GM21825 (cell line): ENCODE results near the gene HOXA7.

ENCODE experiments used
- ATAC-seq: cut with Tn5 transposase; IDR thresholded peaks from one replicate; pipeline ENCODE4 v1.9.1; 2021; ENCODE audit warnings: mild to moderate bottlenecking, moderate library complexity; ENCODE audit not compliant: unreplicated experiment

Gene HOXA7

DNA sequence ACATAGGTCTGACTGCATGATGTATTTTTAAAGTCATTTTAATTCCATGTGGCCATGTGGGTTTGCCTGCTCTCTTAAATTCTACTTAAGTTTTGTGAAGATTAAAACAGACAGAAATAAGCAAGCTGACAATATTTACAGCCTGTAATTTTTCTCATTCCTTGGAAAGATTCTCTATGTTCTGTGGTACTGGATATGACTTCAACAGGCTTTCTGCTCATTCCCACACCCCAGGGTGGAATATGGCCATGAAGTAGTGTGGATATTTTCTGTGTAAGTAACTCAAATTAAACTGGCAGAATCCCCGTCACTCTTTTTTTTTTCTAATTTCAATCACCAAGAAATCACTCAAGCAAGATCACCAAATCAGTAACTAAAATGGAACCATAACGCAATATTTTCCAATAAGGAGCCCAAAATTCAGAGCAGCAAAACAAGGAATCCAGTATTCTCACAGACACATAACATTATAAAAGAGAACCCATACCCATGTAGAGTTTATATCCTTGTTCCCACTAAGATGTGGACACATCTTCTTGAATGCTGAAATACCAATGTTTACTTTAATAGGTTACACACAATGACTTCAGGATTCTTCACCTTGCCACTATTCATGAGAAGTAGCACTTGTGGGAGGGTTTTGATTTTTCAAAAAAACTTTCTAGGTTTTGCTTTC, 18.7 kb downstream of the HOXA7 start:
- ATAC-seq = no peak

DNA sequence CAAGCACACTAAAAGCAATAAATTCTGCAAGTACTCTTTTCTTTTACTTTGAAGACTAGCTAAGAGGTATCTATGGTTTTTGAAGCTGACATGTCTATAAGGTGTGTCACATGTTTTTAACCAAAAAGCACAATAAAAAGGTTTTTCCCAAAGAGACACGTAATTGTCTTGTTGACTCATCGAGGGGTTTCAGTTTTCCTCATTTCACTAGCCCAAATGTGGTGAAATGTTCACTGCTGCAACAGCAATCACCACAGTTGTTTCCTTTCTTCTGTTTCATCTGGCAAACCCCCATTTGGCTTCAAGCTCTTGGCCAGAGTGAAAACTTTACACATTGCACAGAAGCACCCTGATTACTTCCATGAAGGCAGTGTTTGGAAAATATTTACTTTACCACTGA, 22.1 kb downstream of the HOXA7 start:
- no peak for ATAC-seq

DNA sequence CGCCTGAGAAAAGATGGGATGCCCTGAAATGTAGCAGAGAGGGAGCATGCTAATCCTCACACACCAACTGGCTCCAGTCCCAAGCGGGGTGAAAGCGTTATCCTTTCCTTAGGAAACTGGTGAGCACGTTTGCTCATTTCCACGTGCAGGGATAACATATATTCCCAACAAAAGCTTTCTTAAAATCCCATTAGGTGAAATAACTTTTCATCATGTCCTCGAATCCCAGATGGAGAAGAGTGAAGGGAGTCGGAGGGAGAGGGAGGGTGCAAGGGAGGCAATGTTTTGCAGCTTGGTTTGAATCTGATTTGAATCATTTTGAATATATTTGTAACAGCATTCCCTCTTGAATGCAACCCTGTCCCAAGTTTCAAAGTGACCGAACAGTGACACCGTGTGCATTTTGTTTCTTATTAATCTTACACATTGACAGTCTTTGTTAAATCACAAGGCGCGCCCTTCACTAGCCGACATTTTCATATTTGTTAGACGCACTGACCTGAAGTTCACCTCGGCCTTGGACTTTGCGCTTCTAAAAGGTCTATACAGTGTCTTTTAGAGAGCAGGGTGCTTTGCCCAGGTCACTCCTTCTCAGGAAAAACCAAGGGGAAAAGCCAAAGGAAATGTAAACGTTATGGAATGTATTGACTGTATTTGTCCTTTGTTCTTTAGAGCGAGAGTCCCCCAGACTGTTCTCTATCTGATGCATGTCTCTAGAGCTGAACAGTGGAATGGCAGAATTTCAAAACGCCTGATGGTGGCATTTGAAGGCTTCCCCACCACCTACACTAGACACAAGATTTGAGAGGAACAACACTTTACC, 22.9 kb downstream of the HOXA7 start:
- no peak for ATAC-seq

GRCh38 chr7:27132978-27133377, 23.5 kb downstream of the HOXA7 start:
- ATAC-seq = no peak

DNA sequence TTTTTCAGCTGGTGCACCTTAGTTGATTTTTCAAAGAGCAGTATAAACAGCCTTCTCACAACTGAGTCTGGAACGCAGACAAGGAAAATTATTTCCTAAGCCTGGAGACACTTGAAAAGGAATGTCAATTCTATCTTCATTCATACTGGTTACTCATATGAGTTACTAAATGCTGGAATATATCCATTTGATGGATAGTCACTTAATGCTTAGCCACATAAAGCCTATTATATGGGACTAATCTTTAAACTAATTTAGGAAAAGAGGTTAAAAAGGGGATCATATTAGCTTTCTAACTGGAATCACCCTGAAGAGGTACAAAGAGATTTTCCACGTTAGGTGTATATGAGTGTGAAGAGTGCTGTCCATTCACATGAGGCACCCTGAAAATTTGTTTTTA, 24.3 kb downstream of the HOXA7 start:
- no peak for ATAC-seq

DNA sequence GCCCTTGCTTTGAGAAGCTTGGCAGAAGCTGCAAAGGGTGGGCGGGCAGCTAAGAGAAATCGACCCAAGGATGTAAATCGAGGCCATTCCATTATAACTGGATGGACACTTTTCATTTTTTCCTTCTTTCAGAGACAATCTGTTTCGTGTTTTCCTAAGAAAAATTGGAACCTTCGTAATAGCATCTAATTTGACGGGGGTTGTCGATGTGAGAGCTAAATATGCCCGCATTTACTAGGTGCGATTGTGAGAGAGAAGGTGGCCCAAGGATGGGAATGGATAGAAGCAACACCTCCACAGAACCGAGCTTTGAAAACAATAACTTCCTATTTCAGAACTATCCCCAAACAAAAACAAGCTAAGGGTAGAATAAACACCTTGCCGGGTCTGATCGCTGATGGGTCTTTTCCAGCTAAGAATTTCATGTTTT, 25.1 kb downstream of the HOXA7 start:
- no peak for ATAC-seq

GRCh38 chr7:27130540-27131389, 25.7 kb downstream of the HOXA7 start, which contains the start of gene HOXA4:
Gene HOXA4 (minus strand): TSS chr7:27130757. CDS start chr7:27130733, 24 bp downstream.
- ATAC-seq = no peak

DNA sequence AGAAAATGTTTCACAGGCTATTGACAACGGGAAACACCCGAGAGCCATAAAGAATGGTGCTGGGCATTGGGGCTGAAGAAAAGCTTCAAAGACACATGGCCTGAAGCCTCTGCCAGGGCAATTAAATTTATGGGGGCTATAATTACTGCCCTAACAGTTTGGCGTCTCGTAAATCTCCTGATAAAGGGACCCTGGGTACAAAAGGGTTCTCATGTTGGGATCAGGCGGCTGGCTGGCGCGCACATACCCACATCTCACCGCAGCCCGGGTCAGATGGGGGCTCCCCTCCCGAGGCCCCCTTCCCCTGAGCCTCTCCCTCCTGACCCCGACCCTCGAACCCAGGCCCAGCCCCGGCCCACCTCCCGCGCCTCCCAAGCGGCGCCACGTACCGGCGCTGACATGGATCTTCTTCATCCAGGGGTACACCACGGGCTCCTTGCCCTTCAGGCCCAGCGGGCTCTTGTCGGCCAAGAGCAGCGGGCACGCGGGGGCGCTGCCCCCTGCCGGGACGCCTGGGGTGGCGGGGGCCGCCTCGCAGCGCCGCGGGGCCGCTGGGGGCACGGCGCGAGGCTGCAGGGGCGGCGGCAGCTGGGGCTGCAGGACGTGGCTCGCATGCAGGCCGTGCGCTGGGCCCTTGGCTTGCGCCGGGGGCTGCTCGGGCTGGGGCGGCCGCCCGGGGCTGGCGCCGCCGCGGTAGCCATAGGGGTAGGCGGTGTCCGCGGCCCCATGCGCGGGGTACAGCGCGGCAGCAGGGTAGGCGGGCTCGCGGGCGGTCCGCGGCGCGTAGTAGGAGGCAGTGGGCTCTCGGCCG, 26.5 kb downstream of the HOXA7 start:
- no peak for ATAC-seq

DNA sequence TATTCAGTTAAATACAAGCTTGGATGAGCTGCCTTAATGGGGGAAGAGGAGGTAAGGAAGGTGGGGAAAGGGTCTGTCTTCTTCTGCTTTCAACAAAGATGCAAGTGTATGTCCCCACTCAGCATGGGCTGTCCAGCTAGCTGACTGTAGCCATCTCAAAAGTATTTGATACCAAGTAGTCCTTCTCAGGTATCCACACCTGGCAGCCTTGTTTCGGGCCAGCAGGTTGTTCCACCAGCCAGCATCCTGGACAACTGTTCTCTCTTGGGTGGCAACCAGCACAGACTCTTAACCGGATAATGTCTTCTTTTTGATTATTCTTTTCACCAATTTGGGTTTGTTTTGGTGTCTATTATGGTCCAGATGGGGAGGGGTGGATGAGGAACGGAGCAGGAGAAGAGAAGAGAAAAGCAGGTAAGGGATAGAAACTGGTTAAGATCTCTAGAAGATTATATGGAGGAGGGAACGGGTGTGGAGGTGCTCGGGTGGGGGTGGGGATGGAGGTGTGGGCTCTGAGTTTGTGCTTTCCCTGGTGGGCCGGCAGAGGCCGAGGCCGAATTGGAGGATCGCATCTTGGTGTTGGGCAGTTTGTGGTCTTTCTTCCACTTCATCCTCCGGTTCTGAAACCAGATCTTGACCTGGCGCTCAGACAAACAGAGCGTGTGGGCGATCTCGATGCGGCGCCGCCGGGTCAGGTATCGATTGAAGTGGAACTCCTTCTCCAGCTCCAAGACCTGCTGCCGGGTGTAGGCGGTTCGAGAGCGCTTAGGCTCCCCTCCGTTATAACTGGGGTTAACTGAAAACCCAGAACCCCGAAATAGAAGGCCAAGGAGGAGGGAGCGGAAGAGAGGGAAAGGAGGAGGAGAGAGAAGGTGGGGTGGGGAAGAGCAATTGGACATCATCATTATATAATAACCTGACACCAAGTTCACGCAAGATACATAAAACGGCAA, 27.4 kb downstream of the HOXA7 start:
- ATAC-seq = no peak

- no peak for ATAC-seq
Measured at GRCh38 chr7:27128034-27128433, 28.4 kb downstream of the HOXA7 start.

DNA sequence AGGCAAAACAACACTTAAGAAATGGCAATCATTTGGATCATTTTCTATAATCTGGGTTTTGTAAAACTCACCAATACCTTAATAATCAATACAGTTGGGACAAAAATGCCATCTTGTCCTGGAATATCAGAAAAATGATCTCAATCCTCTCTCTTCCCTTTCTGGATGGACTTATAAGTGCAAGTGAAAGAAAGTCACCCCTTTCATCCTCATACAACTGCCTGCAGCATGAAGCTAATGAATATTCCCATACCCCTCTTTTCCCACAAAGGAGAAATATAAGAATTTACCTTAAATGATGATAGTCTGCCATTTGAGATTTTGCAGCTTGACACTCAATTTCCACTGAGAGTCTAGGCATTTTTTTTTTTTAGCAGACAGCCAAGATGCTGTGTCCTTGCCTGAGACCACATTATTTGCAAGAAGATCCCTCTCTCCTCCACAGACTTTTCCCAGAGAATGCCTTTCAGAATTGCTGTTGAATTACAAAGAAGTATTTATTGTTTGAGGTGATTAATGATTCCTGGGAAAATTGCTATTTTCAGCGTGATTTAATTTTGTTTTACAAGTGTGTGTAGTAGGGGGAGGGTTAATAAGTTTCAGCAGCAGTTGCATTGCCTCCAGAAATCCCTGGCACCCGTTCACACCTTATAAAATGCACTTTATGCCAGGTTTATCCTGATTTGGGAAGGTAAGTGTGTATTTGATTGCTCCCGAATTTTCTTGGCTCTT, 29.7 kb downstream of the HOXA7 start:
- no peak for ATAC-seq

DNA sequence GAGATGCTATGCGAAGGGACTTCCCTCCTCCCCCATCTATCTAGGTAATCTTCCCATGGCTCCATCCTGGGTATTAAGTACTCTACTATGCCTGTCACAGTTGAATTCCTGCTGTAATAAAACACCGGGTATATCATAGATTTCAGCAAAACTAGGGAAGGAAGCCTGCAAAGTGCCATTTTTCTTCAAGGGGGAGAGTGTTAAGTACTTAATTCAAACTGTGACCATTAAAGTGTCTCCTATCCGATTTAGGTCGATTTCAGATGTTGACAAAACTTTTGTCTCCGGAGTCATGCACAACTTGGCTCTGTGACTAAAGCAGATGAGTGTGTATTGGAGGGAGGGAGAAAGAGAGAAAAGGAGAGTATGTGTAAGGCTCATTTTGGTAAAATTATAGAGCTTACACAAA, 30.5 kb downstream of the HOXA7 start:
- no peak for ATAC-seq

DNA sequence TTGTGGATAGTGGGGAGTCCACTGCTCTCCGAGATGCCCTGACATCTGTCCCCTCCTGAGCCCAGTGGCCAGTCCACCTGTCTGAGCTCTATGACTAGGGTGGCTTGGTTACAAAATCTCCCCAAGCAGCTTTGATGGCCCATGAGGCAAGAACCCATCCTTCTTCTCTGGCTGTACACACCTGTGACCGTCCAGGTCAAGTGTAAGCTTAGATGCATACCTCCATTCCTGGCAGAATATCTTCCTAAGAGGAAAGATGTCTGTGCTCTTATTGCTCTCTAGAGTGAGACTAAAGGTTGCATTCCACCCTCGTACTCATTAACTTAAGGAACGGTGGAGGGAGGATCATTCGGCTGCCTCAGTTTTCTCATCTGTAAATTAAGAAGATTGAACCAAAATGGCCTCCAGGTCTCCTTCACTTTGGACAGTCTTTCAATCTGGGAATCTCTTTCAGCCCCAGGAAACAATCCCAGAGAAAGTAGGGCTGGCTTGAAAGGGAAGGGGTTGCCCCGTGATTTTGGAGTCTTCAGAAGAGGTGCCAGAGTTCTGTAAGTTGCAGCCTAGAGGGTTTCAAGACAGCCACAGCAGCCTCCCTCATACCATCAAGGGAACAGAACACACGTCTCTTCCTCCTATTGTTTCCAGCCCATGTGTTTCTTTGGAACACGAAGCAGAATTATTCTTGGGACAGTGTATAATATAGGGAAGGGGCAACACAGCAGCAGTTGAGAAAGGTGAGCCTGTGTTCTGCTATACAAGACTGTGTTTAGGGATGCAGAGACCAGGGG, 31.4 kb downstream of the HOXA7 start:
- ATAC-seq = no peak

- ATAC-seq = no peak
Measured at GRCh38 chr7:27124096-27124901, 32.2 kb downstream of the HOXA7 start.

- no peak for ATAC-seq
Measured at GRCh38 chr7:27123477-27124053, 32.9 kb downstream of the HOXA7 start.

DNA sequence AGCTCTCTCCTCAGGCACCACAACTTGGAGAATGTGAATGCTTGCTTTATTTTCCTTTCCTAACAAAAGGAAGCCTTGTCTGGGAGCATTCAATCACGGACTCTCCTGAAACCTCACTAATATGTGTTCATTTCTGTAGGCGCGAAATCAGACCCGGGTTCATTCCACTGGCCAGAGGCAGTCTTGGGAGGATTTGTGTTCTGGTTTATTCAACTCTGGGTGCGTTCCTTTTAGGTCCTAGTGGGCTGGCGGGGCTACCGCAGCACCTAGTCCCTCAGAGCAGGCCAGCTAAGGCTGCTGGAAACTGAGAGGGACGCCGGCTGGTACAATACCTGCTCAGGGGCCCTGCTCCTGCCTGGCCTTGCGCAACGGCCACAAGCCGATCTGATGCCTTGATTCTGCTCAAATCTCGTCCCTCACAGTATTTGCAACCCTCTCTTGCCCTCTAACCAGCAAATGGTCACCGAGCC, 33.4 kb downstream of the HOXA7 start:
- no peak for ATAC-seq
